AG04450 (cell line): ENCODE results near the gene IQCK. TPM values are rescaled to one million over a fixed set of nuclear protein-coding genes. Genes with fewer than 3 reads are reported as not detected.

Source experiments
- CTCF ChIA-PET: fragments of 300-600, 350-600 bp; formaldehyde crosslinking; extraction: SDS; loops from one replicate; lab custom pipeline; 2022; ENCODE audit warnings: antibody characterized with exemption, inconsistent platforms; lab: Charles Lee
- POLR2A ChIA-PET: fragments of 350-600 bp; formaldehyde crosslinking; extraction: SDS; loops from one replicate; lab custom pipeline; 2021; ENCODE audit warnings: antibody characterized with exemption, inconsistent platforms; lab: Yijun Ruan, JAX
- DNase-seq: peaks from one replicate; pipeline ENCODE4 v3.0.0-alpha.2; 2011; ENCODE audit warnings: low read depth, low spot score
- H3K27ac ChIP-seq: one replicate; pipeline ENCODE4 v1.5.1; 2012; ENCODE audit warnings: low read depth, low read length, control low read depth
- H3K27me3 ChIP-seq: one replicate; pipeline ENCODE4 v1.6.0; 2012; ENCODE audit warnings: low read length; ENCODE audit not compliant: control insufficient read depth, insufficient read depth
- H3K4me3 ChIP-seq: 2 replicates; pipeline ENCODE4 v1.5.1; 2011; ENCODE audit warnings: mild to moderate bottlenecking, low read depth, low read length, control low read depth
- H3K9me3 ChIP-seq: 2 replicates; pipeline ENCODE4 v1.5.1; 2012; ENCODE audit warnings: low read length; ENCODE audit not compliant: control insufficient read depth, insufficient read depth
- CTCF ChIP-seq: IDR thresholded peaks from 2 replicates; pipeline ENCODE4 v1.5.1; 2011; ENCODE audit warnings: low read depth, low read length, control low read depth, inconsistent platforms
- polyA plus RNA-seq: library from polyadenylated mRNA; depleted of rRNA; stranded (reverse); fragments of >200 nt; gene quantifications from 2 replicates; pipeline ENCODE4 v1.2.3, GENCODE V29; 2011

IQCK gene
- polyA plus RNA-seq, 1 experiment = 18.0 TPM

DNA sequence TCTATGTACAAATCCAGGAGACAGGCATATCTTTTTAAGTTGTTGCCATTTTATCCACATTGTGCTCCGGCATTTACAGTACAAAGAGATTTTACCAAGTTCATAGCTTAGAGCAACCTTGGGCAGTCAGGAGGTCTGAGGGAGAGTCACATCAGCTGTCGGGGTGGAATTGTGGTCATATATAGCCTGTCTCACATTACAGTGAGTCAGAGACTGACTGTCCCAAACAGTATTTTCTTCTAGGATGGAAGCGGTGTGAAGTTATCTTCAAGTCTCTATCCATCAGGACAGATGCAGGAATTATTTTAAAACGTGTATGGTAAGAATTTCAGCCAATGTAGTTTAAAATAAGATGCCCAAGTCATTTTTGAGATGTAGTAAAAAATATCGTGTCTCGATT lies 113.6 kb downstream of the IQCK start:
- Histone ChIP-seq H3K27ac (no peak overlapping the region), H3K9me3 (no peaks in the 10 kb centered on the region), H3K27me3 (no peaks in the 10 kb centered on the region), H3K4me3 (no peak overlapping the region)
- POLR2A ChIA-PET = interaction anchor here (0.8 to 1.6 kb wide), 2 partner anchors 14 to 66 kb away, joined by 3 to 13 read pairs; no protein-coding TSS in a partner anchor
- CTCF ChIA-PET = interaction anchor here (0.6 to 0.9 kb wide), 3 partner anchors 22 to 230 kb away, joined by 3 to 5 read pairs (median 3); no protein-coding TSS in a partner anchor
- no peak for TF ChIP-seq CTCF
- peak; percentile 42 for DNase-seq

DNA sequence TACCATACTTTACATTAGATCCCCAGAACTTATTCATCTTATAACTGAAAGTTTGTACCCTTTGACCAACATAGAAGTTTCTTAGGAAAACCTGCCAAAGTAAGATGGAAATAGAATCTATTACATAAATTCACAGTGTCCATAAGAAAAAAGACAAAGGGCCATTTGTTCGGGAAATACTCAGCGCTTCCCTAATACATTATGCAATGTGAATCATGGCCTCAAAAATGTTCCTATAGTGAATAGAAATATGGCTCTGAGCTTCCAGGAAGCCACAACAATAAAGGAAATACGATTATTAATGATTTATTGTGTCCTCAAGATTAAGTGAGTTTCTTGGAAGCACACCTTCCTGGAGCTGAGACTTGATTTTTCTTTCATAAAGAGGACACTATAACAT lies 115.1 kb downstream of the IQCK start:
- H3K27me3 ChIP-seq = no peaks in the 10 kb centered on the region
- H3K9me3 ChIP-seq = no peaks in the 10 kb centered on the region
- no peak for TF ChIP-seq CTCF
- ChIA-PET POLR2A (no interaction called here), CTCF (interaction anchor here (0.6 kb wide), 1 partner anchor 30 kb away, joined by 3 read pairs; no protein-coding TSS in a partner anchor)
- DNase-seq = no peak
- no peak overlapping the region for H3K4me3 ChIP-seq
- no peak overlapping the region for H3K27ac ChIP-seq

GRCh38 chr16:19833581-19833980 lies 115.5 kb downstream of the IQCK start:
- no peak for DNase-seq
- CTCF ChIA-PET = interaction anchor here (0.6 kb wide), 1 partner anchor 29 kb away, joined by 3 read pairs; no protein-coding TSS in a partner anchor
- POLR2A ChIA-PET = no interaction called here
- Histone ChIP-seq H3K27me3 (no peaks in the 10 kb centered on the region), H3K4me3 (no peak overlapping the region), H3K27ac (no peak overlapping the region), H3K9me3 (no peaks in the 10 kb centered on the region)
- TF ChIP-seq CTCF = no peak

DNA sequence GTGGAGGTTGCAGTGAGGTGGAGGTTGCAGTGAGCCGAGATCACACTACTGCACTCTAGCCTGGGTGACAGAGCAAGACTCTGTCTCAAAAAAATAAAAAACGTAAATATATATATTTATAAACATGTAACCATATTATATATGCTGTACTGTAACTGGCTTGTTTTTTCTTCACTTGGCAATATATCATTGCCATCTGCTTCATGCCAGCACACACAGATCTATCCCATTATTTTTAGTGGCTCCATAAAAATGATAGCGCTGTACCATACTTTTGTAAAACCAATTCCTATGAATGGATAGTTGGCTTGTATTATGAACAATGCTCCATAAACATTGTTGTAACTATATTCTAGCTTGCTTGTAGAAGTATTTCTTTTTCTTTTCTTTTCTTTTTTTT lies 117.1 kb downstream of the IQCK start:
- Histone ChIP-seq H3K9me3 (no peaks in the 10 kb centered on the region), H3K27ac (no peak overlapping the region), H3K4me3 (no peak overlapping the region), H3K27me3 (no peaks in the 10 kb centered on the region)
- CTCF ChIA-PET = no interaction called here
- no peak for TF ChIP-seq CTCF
- POLR2A ChIA-PET = no interaction called here
- DNase-seq = no peak

DNA sequence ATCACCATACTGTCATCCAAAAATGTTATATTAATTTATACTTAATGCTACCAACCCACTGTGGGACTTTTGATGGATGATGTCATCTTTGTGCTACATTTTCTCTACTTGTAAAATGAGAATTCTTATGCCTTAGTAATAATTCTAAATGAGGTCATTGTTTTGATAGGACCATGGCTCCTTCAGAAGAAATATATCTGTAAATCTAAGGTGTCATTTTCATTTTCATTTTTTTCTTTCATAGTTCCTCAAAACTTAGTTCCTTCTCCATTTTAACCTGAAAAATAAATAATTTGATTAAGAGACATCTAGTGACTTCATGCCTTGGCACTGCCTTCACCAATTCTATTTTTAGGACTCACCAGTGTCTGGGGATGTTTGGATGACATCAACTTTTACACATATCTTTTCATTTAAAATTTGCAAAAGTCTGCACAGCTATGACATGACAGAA lies 117.9 kb downstream of the IQCK start:
- DNase-seq = peak; percentile 13
- Histone ChIP-seq H3K4me3 (no peak overlapping the region), H3K27me3 (no peaks in the 10 kb centered on the region), H3K9me3 (no peaks in the 10 kb centered on the region), H3K27ac (no peak overlapping the region)
- CTCF ChIA-PET = no interaction called here
- POLR2A ChIA-PET = no interaction called here
- TF ChIP-seq CTCF = no peak
